GM18519 (cell line): ENCODE data around the gene CAPSL.
"Not testable (repeated sequence)": the region's sequence is repeated elsewhere in the genome, so short reads cannot be mapped to it uniquely, and the experiment has no call there.

Experiments
- ATAC-seq: cut with Tn5 transposase; IDR thresholded peaks from one replicate; pipeline ENCODE4 v1.9.1; 2021; ENCODE audit warnings: mild to moderate bottlenecking, moderate library complexity; ENCODE audit not compliant: unreplicated experiment, low FRiP score

Gene CAPSL

GRCh38 chr5:35908814-35909213, 29.6 kb downstream of the CAPSL start:
- no peak for ATAC-seq

GRCh38 chr5:35908228-35908627, 30.2 kb downstream of the CAPSL start:
- ATAC-seq = no peak

DNA sequence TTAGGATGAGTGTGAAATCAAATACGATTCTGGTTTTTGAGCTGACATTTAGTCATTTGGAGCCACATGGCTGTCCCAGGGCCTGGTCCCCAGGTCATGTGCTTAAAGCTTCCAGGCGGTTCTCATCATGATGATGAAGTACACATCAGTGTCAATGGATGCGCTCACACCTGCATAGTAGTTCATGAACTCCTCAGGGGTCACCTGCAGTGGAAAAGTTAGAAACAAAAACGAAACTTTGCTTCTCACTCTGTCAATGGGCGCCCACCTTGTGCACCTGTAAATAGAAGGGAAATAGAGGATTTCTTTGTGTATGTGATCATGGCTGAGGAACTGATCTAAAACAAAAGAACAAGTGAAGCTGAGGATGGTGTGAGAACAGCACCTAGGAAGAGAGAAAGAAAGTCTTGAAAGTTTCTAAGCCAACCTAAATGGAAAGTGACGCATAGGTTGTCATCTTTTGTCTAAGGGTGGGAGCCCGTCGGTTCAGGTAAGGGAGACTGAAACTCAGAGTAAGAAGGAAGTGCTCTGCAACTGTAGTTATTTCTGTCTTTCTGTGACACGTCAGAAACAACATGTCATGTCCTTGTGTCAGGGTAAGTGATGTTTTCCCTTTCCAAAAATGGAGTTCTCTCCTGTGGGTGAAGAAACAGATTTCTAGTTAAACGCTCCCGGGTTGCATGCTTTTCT, 33.8 kb downstream of the CAPSL start:
- peak; percentile 74 for ATAC-seq

- ATAC-seq = no peak
These were observed 34.7 kb downstream of the CAPSL start for GRCh38 chr5:35903631-35904203.

DNA sequence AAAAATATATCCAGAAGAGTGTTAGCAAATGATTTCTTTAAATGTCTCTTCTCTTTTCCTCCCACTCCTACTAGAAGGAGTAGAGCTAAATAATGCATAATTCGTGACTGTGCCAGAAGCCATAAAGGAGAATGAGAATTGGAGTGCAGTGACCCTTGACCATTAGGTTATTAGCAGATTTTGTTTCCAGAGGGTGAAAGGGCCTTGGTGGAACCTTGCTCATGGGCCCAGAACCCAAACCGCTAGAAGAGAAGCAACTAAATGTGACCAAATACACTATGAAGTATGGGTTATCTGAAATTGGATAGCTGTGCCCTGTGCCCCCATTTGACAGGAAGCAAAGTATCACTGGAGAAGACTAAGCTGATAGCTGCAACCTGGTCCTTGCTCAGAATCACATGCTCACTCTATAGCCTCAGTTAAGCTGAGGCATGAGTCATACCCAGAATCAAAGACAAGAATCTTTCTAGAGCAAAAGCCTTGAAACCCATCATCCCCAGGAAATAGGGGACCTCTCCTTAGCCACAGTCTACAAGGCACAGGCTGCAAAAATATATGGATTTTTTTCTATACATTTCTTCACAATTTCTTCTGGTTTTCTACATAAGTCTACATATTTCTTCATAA, 36.3 kb downstream of the CAPSL start:
- peak; percentile 55 for ATAC-seq

- ATAC-seq = no peak
These were observed 37.3 kb downstream of the CAPSL start for GRCh38 chr5:35900972-35901695.

- no peak for ATAC-seq
These were observed 38.6 kb downstream of the CAPSL start for GRCh38 chr5:35899800-35900199.

DNA sequence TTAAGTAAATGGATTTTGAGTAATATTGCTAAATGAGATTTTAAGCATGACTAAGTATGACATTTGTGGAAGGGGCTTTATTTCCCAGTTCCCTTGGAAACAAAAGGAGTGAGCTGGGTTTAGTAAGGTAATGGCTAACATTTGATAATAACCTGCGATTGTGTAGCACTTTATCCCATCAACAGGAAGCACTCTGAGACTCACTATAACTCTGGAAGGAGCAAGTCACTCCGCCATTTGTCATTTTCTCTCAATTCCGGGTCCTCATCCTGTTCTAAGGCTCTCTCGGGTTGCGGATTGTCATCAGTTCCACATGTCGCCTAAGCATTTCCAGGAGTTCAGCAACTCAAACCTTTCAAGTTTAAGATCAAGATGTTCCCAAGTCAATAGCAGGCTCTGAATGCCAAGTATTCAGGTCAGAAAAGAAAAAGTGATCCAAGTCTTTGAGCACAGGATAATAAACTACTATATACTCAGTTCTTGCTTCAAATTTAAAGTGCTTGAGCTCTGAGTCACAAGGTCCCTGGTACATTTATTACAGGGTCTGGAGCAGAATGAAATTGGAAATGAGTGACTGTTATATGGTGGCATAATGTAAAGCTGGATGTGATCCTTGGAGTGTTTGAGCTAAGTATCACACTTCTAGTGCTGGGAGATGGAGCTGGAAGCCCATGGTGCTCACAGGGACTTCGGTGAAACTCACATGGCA, 39.3 kb downstream of the CAPSL start:
- ATAC-seq = no peak

DNA sequence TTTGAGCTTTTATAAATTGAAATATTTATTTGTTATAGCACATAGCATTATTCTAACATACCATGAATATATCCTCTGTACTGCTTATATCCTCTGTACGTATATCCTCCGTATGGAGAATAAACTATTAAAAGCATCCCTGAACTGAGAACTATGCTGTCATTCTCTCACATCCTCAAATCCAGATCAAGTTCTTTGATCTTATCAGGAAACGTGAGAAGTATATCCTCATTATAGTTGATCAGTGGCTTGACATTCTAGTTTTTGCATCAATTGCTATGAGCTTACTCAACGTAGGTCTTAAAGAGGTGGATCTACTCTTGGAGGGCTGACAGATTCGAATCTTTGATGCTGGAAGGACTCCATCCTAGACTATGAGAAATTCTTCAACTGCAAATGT, 44.3 kb downstream of the CAPSL start:
- no peak for ATAC-seq

DNA sequence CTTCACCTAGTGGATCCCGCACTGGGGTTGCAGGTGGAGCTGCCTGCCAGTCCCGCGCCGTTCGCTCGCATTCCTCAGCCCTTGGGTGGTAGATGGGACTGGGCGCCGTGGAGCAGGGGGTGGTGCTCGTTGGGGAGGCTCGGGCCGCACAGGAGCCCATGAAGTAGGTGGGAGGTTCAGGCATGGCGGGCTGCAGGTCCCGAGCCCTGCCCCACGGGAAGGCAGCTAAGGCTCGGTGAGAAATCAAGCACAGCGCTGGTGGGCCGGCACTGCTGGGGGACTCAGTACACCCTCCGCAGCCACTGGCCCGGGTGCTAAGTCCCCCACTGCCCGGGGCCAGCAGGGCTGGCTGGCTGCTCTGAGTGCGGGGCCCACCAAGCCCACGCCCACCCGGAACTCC, 45.6 kb downstream of the CAPSL start:
- ATAC-seq = not testable (repeated sequence)

GRCh38 chr5:35890021-35891020, 48.1 kb downstream of the CAPSL start:
- ATAC-seq = no peak

- ATAC-seq = no peak
These were observed 50.9 kb downstream of the CAPSL start for GRCh38 chr5:35887321-35888100.

GRCh38 chr5:35886381-35886780, 52.0 kb downstream of the CAPSL start:
- ATAC-seq = no peak

DNA sequence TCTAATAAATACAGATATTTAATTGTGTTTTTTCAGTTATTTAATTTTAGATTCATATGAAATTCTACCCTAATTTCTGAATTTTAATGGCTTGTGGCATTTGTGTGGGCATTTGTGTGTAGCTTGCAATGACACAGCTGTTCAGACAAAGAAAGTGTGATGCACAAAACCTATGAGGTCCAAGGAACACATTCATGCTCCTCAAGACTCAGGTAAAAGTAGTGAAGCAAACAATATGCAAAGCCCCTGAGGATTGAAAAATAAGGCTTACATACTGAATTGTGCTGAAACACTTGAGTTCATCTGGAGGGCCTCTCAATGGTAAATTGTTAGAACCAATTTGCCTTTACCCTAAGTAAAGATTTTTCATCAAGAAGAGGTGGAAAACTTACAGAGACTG, 53.6 kb downstream of the CAPSL start:
- peak; percentile 22 for ATAC-seq

GRCh38 chr5:35884191-35884769, 54.1 kb downstream of the CAPSL start:
- ATAC-seq = peak; percentile 88

- no peak for ATAC-seq
These were observed 56.7 kb downstream of the CAPSL start for GRCh38 chr5:35881758-35882157.

DNA sequence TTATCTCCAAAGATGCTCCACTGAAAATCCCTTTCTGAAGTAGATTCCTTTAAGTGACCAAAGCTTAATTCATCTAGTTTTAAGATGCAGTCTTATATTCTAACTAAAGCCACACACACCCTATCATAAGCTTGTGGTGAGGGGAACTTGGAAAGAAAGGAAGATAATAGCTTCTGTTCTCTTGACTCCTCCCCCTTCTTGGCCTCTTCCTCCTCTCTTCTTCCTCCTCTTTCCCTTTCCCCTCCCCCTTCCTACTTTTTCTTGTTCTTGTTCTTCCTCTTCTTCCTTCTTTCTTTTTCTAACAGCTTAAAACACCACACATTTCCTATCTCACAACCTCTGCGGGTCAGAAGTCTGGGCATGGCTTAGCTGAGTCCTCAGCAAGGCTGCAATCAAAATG, 58.3 kb downstream of the CAPSL start:
- no peak for ATAC-seq

DNA sequence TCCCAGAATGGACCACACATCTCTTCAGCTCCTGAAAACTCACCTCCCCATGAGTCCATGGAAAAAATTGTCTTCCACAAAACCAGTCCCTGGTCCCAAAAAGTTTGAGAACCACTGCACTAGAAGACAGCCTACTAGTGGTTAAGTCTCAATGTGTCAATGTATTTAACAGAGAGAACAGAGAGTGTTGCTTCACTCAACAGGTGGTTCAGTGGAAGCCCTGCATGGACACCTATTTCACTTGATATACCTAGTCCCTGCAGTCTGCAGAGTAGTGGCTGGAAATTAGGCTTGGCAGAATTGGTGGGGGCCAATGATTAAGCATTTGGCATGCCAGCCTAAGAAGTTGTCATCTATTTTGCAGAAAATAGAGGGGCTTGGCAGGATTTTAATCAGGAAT, 58.8 kb downstream of the CAPSL start:
- ATAC-seq = no peak
